Activated CD8-positive, alpha-beta memory T cell treated with anti-CD3 and anti-CD28 coated beads for 36 hours (primary cell): ENCODE measurements around the gene MLN. TPM values are rescaled to one million over a fixed set of nuclear protein-coding genes. Genes with fewer than 3 reads are reported as not detected.

Experiments used
- CTCF ChIA-PET: fragments of 350-600 bp; sonication (Branson Sonifier 250); formaldehyde crosslinking; loops from one replicate; lab custom pipeline; 2021; ENCODE audit warnings: antibody characterized with exemption; lab: Charles Lee
- POLR2A ChIA-PET: fragments of 350-600 bp; sonication (Branson Sonifier 250); formaldehyde crosslinking; loops from one replicate; lab custom pipeline; 2021; ENCODE audit warnings: antibody characterized with exemption; lab: Charles Lee
- total RNA-seq, 2 experiments: library from RNA; stranded (reverse); gene quantifications; one replicate each; pipeline ENCODE4 v1.2.3, GENCODE V29; 2021

The MLN gene
- total RNA-seq, 2 experiments from 2014 or later = not detected

- CTCF ChIA-PET = no interaction called here
Observed at GRCh38 chr6:33797626-33798342, 6.0 kb downstream of the MLN start.

GRCh38 chr6:33794910-33795623 lies 8.7 kb downstream of the MLN start:
- CTCF ChIA-PET = interaction anchor here (1.8 to 1.9 kb wide), 2 partner anchors 27 to 232 kb away, joined by 4 to 6 read pairs; no protein-coding TSS in a partner anchor
- POLR2A ChIA-PET = no interaction called here

More at GRCh38 chr6:33797626-33798342, 6.0 kb downstream of the MLN start:
- POLR2A ChIA-PET = no interaction called here

GRCh38 chr6:33792981-33793380 lies 10.8 kb downstream of the MLN start:
- ChIA-PET CTCF (no interaction called here), POLR2A (interaction anchor here (0.6 kb wide), 1 partner anchor 14 kb away, joined by 3 read pairs; no protein-coding TSS in a partner anchor)

- CTCF ChIA-PET = no interaction called here
- POLR2A ChIA-PET = no interaction called here
Observed at GRCh38 chr6:33791620-33792019, 12.2 kb downstream of the MLN start.

- ChIA-PET POLR2A (no interaction called here), CTCF (no interaction called here)
Observed at GRCh38 chr6:33790910-33791309, 12.9 kb downstream of the MLN start.

- CTCF ChIA-PET = no interaction called here
- POLR2A ChIA-PET = no interaction called here
Observed at GRCh38 chr6:33790379-33790778, 13.4 kb downstream of the MLN start.

- POLR2A ChIA-PET = no interaction called here
Observed at GRCh38 chr6:33789550-33789895, 14.3 kb downstream of the MLN start.

GRCh38 chr6:33788694-33789549 lies 14.9 kb downstream of the MLN start, which contains the start of gene LEMD2:
Gene LEMD2, minus strand, starts transcription at chr6:33789130. Its CDS starts 14 bp downstream, at chr6:33789116.
- CTCF ChIA-PET = interaction anchor here (0.6 to 0.9 kb wide), 2 partner anchors 12 to 77 kb away, joined by 3 read pairs; partner anchors contain the start of gene UQCC2
- POLR2A ChIA-PET = interaction anchor here (0.6 kb wide), 1 partner anchor 213 kb away, joined by 4 read pairs; no protein-coding TSS in a partner anchor

More at GRCh38 chr6:33789550-33789895, 14.3 kb downstream of the MLN start:
- CTCF ChIA-PET = interaction anchor here (0.6 to 0.9 kb wide), 2 partner anchors 12 to 78 kb away, joined by 3 read pairs; partner anchors contain the start of gene UQCC2

GRCh38 chr6:33787954-33788693 lies 15.7 kb downstream of the MLN start:
- ChIA-PET POLR2A (no interaction called here), CTCF (interaction anchor here (4.2 kb wide), 1 partner anchor 17 kb away, joined by 15 read pairs; no protein-coding TSS in a partner anchor)

- POLR2A ChIA-PET = no interaction called here
- CTCF ChIA-PET = interaction anchor here (4.2 kb wide), 1 partner anchor 16 kb away, joined by 15 read pairs; no protein-coding TSS in a partner anchor
Observed at GRCh38 chr6:33787346-33787953, 16.4 kb downstream of the MLN start.

- ChIA-PET POLR2A (no interaction called here), CTCF (interaction anchor here (4.2 kb wide), 1 partner anchor 15 kb away, joined by 15 read pairs; no protein-coding TSS in a partner anchor)
Observed at GRCh38 chr6:33786736-33787135, 17.1 kb downstream of the MLN start.

- ChIA-PET CTCF (interaction anchor here (4.2 kb wide), 1 partner anchor 14 kb away, joined by 15 read pairs; no protein-coding TSS in a partner anchor), POLR2A (no interaction called here)
Observed at GRCh38 chr6:33785778-33786177, 18.0 kb downstream of the MLN start.

GRCh38 chr6:33784787-33785186 lies 19.0 kb downstream of the MLN start:
- CTCF ChIA-PET = interaction anchor here (1.1 to 4.2 kb wide), 2 partner anchors 13 to 243 kb away, joined by 3 to 15 read pairs; no protein-coding TSS in a partner anchor
- POLR2A ChIA-PET = no interaction called here

- POLR2A ChIA-PET = no interaction called here
- CTCF ChIA-PET = interaction anchor here (1.1 to 4.2 kb wide), 2 partner anchors 13 to 244 kb away, joined by 3 to 15 read pairs; no protein-coding TSS in a partner anchor
Observed at GRCh38 chr6:33783781-33784520, 19.9 kb downstream of the MLN start.

GRCh38 chr6:33782561-33782960 lies 21.2 kb downstream of the MLN start:
- ChIA-PET POLR2A (no interaction called here), CTCF (interaction anchor here (0.6 kb wide), 1 partner anchor 11 kb away, joined by 3 read pairs; no protein-coding TSS in a partner anchor)

- ChIA-PET CTCF (interaction anchor here (1.3 to 4.2 kb wide), 2 partner anchors 11 to 15 kb away, joined by 5 to 21 read pairs; no protein-coding TSS in a partner anchor), POLR2A (no interaction called here)
Observed at GRCh38 chr6:33781131-33781975, 22.4 kb downstream of the MLN start.
